Suprapubic skin (tissue), 4 donors: ENCODE measurements around the gene SLC29A3.

Experiments
- POLR2A ChIP-seq, 2 donors: fragments of 450-650 bp; IDR thresholded peaks; one replicate each; pipeline ENCODE4 v1.6.1; 2017; ENCODE audit warnings: antibody characterized with exemption in 2 of 2, mild to moderate bottlenecking in 2 of 2, moderate library complexity in 2 of 2
- POLR2AphosphoS5 ChIP-seq, 3 donors: sonication (generic); formaldehyde crosslinking; IDR thresholded peaks; one replicate each; pipeline ENCODE4 v1.6.1; 2017; ENCODE audit warnings: antibody characterized with exemption in 3 of 3
- TF ChIP-seq, protein P1 (sequence below), 2 donors: fragments of 200-600 bp in 1 of 2; fragments of 450-650 bp in 1 of 2; sonication (generic) in 1 of 2; IDR thresholded peaks; one replicate each; pipeline ENCODE4 v1.5.1; 2016 to 2019; ENCODE audit warnings: antibody characterized with exemption in 2 of 2, mild to moderate bottlenecking in 1 of 2, moderate library complexity in 1 of 2

- TF ChIP-seq, protein P1, sequence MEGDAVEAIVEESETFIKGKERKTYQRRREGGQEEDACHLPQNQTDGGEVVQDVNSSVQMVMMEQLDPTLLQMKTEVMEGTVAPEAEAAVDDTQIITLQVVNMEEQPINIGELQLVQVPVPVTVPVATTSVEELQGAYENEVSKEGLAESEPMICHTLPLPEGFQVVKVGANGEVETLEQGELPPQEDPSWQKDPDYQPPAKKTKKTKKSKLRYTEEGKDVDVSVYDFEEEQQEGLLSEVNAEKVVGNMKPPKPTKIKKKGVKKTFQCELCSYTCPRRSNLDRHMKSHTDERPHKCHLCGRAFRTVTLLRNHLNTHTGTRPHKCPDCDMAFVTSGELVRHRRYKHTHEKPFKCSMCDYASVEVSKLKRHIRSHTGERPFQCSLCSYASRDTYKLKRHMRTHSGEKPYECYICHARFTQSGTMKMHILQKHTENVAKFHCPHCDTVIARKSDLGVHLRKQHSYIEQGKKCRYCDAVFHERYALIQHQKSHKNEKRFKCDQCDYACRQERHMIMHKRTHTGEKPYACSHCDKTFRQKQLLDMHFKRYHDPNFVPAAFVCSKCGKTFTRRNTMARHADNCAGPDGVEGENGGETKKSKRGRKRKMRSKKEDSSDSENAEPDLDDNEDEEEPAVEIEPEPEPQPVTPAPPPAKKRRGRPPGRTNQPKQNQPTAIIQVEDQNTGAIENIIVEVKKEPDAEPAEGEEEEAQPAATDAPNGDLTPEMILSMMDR (IDR thresholded peaks at IDR 0.05) = no peak
- TF ChIP-seq POLR2AphosphoS5 (IDR thresholded peaks at IDR 0.05) (no peak), POLR2A (IDR thresholded peaks at IDR 0.05) (no peak)
These were observed 14.1 kb upstream of the SLC29A3 start for GRCh38 chr10:71304914-71305313.
